HepG2 (cell line): ENCODE data around the gene EFNA3. TPM values are rescaled to one million over a fixed set of nuclear protein-coding genes. Genes with fewer than 3 reads are reported as not detected.

Experiments
- AGO1 ChIP-seq: fragments of 200-400 bp; formaldehyde crosslinking; IDR thresholded peaks from 2 replicates; pipeline ENCODE4 v1.6.1; 2017; ENCODE audit warnings: mild to moderate bottlenecking, low read depth, low read length, moderate library complexity; ENCODE audit not compliant: poor library complexity, severe bottlenecking
- ARID5B ChIP-seq: IDR thresholded peaks from 2 replicates; pipeline ENCODE4 v1.4.0; 2020; ENCODE audit warnings: mild to moderate bottlenecking, missing genetic modification reagents
- CCAR2 ChIP-seq: fragments of 200-400 bp; formaldehyde crosslinking; optimal IDR thresholded peaks from 2 replicates; pipeline ENCODE3; 2018; ENCODE audit warnings: low read depth, mild to moderate bottlenecking, low read length, moderate library complexity
- ETS1 ChIP-seq: sonication (generic); formaldehyde crosslinking; IDR thresholded peaks from 2 replicates; pipeline ENCODE4 v1.4.0; 2020; ENCODE audit warnings: missing genetic modification reagents
- MZF1 ChIP-seq: sonication (generic); formaldehyde crosslinking; IDR thresholded peaks from 2 replicates; pipeline ENCODE4 v1.8.1; 2023; ENCODE audit warnings: mild to moderate bottlenecking, missing genetic modification reagents, borderline replicate concordance
- POLR2AphosphoS2 ChIP-seq: IDR thresholded peaks from 2 replicates; pipeline ENCODE4 v1.6.1; 2011; ENCODE audit warnings: low read depth, low read length, improper control_type of control experiment
- RNF2 ChIP-seq: fragments of 450-650 bp; conservative IDR thresholded peaks from 2 replicates; pipeline ENCODE4 v1.6.1; 2016; ENCODE audit warnings: low read depth
- SAFB2 ChIP-seq: sonication (generic); formaldehyde crosslinking; IDR thresholded peaks from 2 replicates; pipeline ENCODE4 v1.5.1; 2020; ENCODE audit warnings: missing genetic modification reagents, low read depth, mild to moderate bottlenecking, borderline replicate concordance
- SMARCE1 ChIP-seq: fragments of 450-650 bp; IDR thresholded peaks from 2 replicates; pipeline ENCODE4 v1.6.1; 2017; ENCODE audit warnings: borderline replicate concordance
- TEAD3 ChIP-seq: optimal IDR thresholded peaks from 2 replicates; pipeline ENCODE3; 2016; ENCODE audit warnings: borderline replicate concordance
- TEF ChIP-seq: sonication (generic); formaldehyde crosslinking; IDR thresholded peaks from 2 replicates; pipeline ENCODE4 v1.5.0; 2020; ENCODE audit warnings: missing genetic modification reagents
- XRCC5 ChIP-seq: fragments of 200-400 bp; formaldehyde crosslinking; optimal IDR thresholded peaks from 2 replicates; pipeline ENCODE3; 2017; ENCODE audit warnings: mild to moderate bottlenecking, low read length
- ZNF296 ChIP-seq: sonication (generic); formaldehyde crosslinking; conservative IDR thresholded peaks from 2 replicates; pipeline ENCODE4 v1.5.0; 2020; ENCODE audit warnings: mild to moderate bottlenecking, missing genetic modification reagents
- ZNF33B ChIP-seq: sonication (generic); formaldehyde crosslinking; IDR thresholded peaks from 2 replicates; pipeline ENCODE4 v1.5.1; 2020; ENCODE audit warnings: mild to moderate bottlenecking, missing genetic modification reagents
- ZNF503 ChIP-seq: sonication (generic); formaldehyde crosslinking; IDR thresholded peaks from 2 replicates; pipeline ENCODE4 v1.4.0; 2020; ENCODE audit warnings: missing genetic modification reagents
- ZNF547 ChIP-seq: sonication (generic); formaldehyde crosslinking; IDR thresholded peaks from 2 replicates; pipeline ENCODE4 v1.5.1; 2020; ENCODE audit warnings: mild to moderate bottlenecking, missing genetic modification reagents
- ZNF574 ChIP-seq: sonication (generic); formaldehyde crosslinking; IDR thresholded peaks from 2 replicates; pipeline ENCODE4 v1.4.0; 2020; ENCODE audit warnings: missing genetic modification reagents
- ZNF644 ChIP-seq: IDR thresholded peaks from 2 replicates; pipeline ENCODE4 v1.6.1; 2016; ENCODE audit warnings: low read depth
- polyA plus RNA-seq, 8 experiments: library from polyadenylated mRNA; depleted of rRNA in 3 of 8; stranded (reverse) in 7 of 8; unstranded in 1 of 8; fragments of >200 nt; fragmentation: Illumina TruSeq in 4 of 8; extraction: Trizol in 4 of 8; gene quantifications; 2 replicates each; pipeline versions ENCODE4 v1.2.1 to v1.2.3, GENCODE V29; 2011 to 2016; ENCODE audit warnings: low read depth in 4 of 8, missing spikeins in 1 of 8, mixed read lengths in 1 of 8; ENCODE audit not compliant: insufficient read depth in 1 of 8
- total RNA-seq, 5 experiments: library from RNA; depleted of rRNA; stranded (reverse); fragments of >200 nt; fragmentation: Illumina TruSeq; extraction: Trizol; gene quantifications; 2 replicates each; pipeline ENCODE4 v1.2.3, GENCODE V29; 2016; ENCODE audit warnings: low read depth in 1 of 5

EFNA3 gene
- total and polyA plus RNA-seq, 2 of the 13 experiments (the other 11 are each of a cell fraction or from before 2014, with no cell fraction given) = 1.0 to 5.7 TPM

- peak; percentile 79; the same call in 1 of the 2 replicates for TF ChIP-seq ETS1
- TF ChIP-seq RNF2 = no peak
- no peak for TF ChIP-seq SMARCE1
- no peak for TF ChIP-seq AGO1
- TF ChIP-seq ZNF547 (CRISPR knock-in tag) = no peak
- TF ChIP-seq ZNF503 (CRISPR knock-in tag) = 0 out of 2 replicates have a peak, but pooled peaks have one; percentile 28
- TF ChIP-seq CCAR2 = no peak
- no peak for TF ChIP-seq ZNF644 (CRISPR knock-in tag)
- peak; percentile 76 for TF ChIP-seq TEAD3 (CRISPR knock-in tag)
- 0 out of 2 replicates have a peak, but pooled peaks have one; percentile 21 for TF ChIP-seq ARID5B (CRISPR knock-in tag)
- TF ChIP-seq SAFB2 = no peak
- no peak for TF ChIP-seq ZNF33B (CRISPR knock-in tag)
- TF ChIP-seq XRCC5 = no peak
- no peak for TF ChIP-seq MZF1 (CRISPR knock-in tag)
- TF ChIP-seq TEF (CRISPR knock-in tag) = no peak
- peak; percentile 83; the same call in 1 of the 2 replicates for TF ChIP-seq POLR2AphosphoS2
- TF ChIP-seq ZNF296 (CRISPR knock-in tag) = no peak
- TF ChIP-seq ZNF574 (CRISPR knock-in tag) = peak; percentile 48
These were observed 56.3 kb downstream of the EFNA3 start (continued) for GRCh38 chr1:155134880-155135414.
